GM21723 (cell line): ENCODE measurements around the gene ABCC1.
"Not testable (repeated sequence)": the region's sequence is repeated elsewhere in the genome, so short reads cannot be mapped to it uniquely, and the experiment has no call there.

Experiments used
- ATAC-seq: cut with Tn5 transposase; IDR thresholded peaks from one replicate; pipeline ENCODE4 v1.9.1; 2021; ENCODE audit warnings: mild to moderate bottlenecking, moderate library complexity; ENCODE audit not compliant: unreplicated experiment

Gene ABCC1

DNA sequence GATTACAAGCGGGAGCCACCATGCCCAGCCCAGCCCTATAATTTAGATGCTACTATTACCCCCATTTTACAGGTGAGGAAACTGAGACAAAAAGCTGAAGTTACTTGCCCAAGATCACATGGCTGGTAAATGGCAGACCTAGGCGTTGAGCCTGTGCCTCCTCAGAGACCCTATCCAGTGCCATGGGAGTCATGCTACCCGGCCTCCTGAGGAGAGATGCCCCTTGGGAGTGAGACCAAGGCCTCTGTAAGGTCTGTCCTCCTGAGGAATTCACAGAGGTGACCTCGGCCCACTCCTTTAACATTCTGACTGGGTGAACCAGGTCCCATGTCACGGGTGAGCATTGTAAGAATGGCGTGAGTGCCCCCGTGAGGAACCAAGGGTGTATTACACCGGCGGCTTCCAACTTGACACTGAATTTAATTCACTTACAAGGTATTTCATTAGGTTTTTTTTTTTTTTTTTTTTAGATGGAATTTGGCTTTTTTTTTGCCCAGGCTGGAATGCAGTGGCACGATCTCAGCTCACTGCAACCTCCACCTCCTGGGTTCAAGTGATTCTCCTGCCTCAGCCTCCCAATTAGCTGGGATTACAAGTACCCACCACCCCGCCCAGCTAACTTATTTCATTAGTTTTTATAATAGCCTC lies 178.2 kb downstream of the ABCC1 start:
- no peak for ATAC-seq

DNA sequence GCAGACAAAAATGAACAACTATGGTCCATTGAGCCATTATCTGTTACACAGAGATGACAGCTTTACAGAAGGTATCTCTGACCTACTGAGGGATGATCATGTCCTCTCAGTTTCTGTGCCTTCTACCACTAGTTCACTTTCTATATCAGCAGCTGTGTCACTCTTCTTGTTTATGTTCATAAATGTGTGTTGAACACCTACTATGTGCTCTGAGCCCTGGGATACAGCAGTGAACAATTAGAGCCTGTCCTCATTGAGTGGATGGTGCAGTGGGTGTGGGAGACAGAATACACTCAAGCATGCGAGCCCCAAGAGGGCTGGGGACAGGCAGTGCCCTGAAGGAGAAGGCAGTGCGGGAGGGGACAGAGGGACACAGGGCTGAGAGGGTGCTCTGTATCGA lies 181.8 kb downstream of the ABCC1 start:
- ATAC-seq, result no peak

DNA sequence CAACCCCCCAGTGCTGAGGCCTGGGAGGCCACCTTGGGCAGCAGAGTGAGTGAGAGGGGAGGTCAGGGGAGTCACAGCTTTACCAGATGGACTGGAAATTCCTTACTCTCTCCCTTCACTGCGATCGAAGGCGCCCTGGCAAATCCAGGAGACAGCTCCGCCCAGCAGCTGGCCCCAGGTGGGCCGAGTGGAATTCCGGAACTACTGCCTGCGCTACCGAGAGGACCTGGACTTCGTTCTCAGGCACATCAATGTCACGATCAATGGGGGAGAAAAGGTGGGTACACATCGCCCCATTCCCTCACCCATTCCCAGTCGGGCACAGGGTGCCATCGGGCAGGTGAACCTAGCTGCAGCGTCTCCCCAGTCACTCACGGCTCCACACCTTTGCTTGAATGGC lies 182.2 kb downstream of the ABCC1 start:
- ATAC-seq, result no peak

DNA sequence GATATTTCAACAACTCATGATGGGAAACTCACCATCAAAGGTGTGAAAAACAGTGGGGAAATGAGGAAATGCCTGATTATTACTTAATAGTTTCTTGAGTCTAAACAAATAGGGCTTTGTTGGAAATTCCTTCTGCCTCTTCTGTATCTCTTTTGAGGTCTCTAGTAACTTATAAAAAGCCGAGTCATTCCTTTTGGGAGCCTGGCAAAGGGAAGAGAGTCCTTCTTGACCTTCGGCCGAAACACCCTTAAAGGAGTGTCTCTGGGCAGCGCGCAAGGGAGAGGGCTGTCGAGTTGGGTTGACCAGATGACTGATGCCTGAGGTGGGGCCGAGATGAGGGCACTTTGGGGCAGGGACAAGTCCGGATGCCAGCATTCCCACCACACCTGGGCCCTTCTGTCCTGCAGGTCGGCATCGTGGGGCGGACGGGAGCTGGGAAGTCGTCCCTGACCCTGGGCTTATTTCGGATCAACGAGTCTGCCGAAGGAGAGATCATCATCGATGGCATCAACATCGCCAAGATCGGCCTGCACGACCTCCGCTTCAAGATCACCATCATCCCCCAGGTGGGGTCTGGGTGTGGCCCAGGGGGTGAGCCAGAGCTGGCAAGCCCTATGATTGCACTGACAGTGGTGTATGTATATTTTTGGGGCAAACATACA lies 184.7 kb downstream of the ABCC1 start:
- no peak for ATAC-seq

DNA sequence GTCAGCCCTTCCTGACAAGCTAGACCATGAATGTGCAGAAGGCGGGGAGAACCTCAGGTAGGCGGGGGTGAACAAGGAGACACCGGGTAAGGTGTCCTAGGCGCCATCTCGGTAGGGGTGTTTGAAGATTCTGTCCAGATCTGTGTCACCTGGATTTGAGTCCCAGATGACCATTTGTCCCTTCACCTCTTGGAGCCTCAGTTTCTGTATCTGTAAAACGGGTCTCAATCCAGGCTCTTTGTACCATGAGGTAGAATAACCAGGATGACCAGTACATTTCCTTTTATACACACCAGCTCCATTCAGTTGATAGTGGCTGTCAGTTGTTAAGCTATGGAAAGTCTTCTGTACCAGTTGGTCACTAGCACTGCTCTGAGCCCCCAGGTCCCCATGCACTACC lies 187.2 kb downstream of the ABCC1 start:
- no peak for ATAC-seq

DNA sequence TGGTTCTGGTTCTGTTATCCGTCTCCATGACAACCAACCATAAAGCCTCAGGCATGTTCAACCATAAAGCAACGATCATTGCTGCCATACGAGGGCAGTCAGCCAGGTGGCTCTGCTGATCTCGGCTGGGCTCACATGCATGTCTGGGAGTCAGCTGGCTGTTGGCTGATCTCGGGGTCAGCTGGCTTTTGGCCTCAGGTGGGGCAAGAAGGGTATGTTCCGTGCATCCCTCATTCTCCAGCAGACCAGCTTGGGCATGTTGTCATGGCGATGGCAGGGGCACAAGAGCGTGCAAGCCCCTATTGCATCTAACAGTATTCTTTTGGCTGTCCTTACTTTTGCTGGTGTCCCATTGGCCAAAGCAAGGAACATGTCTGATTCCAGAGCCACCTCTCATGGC lies 187.7 kb downstream of the ABCC1 start:
- ATAC-seq, result no peak

DNA sequence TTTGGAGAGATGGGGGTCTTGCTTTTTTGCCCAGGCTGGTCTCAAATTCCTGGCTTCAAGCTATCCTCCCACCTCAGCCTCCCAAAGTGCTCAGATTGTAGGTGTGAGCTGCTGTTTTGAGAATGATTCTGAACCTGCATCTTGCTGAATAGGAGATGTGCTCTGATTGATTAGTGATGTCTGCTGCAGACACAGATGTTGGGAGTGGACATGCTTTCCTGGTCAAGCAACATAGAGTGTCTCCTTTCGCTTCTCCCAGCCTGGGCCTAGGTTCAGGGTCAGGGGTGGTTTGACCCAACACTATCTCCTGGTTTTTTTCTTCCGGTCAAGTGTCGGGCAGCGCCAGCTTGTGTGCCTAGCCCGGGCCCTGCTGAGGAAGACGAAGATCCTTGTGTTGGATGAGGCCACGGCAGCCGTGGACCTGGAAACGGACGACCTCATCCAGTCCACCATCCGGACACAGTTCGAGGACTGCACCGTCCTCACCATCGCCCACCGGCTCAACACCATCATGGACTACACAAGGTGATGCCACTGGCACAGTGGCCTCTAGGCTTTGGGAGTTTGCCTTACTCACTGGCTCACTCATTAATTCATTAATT lies 188.7 kb downstream of the ABCC1 start:
- no peak for ATAC-seq

DNA sequence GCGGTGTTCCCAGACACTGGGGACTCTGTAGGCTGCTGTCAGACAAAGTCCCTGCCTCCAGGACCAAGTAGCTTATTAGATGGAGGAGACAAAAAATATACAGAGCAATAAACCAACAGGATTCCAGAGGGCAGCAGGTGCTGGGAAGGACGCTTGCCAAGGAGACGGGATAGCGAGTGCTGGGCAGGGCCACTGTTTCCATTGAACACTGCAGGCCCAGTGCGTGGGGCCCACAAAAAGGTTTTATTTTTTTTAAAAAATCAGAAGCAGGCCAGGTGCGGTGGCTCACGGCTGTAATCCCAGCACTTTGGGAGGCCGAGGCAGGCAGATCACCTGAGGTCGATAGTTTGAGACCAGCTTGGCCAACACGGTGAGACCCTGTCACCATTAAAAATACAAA lies 189.6 kb downstream of the ABCC1 start:
- ATAC-seq, result no peak

DNA sequence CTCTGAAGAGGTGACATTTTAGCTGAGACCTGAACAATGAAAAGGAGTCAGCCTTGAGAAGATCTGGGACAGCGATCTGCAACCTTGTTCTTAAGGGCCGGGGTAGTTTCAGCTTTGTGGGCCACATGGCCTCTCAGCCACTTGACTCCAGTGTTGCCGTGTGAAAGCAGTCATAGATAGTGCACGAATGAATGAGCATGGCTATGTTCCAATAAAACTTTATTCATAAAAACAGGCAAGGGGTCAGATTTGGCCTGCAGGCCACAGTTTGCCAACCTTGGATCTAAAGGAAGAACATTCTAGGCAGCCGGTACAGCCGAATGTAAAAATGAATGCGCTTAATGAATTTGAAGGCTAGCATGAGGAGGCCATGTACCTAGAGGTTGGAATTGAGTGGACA lies 190.4 kb downstream of the ABCC1 start:
- ATAC-seq, result no peak

DNA sequence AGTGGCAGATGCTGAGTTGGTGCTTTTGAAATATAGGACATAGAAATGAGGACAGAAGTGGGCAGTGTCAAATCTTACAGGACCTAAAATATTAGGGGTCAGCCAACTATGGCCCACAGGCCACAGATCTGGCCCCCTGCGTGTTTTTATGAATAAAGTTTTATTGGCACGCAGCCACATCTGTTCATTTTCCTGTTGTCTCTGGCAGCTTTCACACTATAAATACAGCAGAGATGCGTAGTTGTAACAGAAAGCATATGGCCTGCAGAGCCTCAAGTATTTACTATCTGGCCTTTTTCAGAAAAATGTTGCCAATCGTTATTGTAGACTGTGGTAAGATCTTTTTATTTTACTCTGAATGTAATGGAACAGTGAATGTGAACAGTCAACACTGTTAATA lies 191.1 kb downstream of the ABCC1 start:
- ATAC-seq, result no peak

DNA sequence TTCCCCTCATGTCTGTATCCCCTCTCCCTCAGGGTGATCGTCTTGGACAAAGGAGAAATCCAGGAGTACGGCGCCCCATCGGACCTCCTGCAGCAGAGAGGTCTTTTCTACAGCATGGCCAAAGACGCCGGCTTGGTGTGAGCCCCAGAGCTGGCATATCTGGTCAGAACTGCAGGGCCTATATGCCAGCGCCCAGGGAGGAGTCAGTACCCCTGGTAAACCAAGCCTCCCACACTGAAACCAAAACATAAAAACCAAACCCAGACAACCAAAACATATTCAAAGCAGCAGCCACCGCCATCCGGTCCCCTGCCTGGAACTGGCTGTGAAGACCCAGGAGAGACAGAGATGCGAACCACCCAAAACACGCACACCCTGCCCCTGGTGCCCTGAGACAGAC lies 191.7 kb downstream of the ABCC1 start:
- no peak for ATAC-seq

DNA sequence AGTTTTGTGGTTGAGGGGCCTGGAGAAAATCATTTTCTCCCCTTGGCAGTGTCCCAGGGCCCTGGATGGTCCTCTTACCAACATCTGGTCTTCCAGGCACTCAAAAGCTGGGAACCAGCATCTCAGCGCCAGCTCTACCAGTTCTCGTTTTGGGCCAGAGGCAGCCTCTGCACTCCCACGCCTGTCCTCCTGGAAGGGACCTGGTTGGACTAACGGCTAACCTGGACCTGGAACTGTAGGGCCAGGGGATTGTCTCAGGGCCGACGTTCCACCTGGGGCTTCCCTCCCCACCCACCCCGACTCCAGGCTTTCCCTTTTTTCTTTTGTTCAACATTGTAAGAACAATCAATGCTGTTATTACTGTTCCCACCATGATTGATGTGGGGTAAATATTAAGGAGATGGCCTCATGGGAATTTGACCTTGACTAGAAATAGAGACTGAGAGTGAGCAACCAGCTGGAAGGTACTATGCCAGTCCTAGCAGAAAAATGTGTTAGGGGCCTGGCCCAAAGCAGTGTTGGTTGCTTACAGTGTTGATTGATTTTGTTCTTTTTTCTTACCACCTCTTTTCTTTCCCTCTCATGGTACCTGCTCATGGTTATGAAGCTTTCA lies 192.5 kb downstream of the ABCC1 start:
- no peak for ATAC-seq

DNA sequence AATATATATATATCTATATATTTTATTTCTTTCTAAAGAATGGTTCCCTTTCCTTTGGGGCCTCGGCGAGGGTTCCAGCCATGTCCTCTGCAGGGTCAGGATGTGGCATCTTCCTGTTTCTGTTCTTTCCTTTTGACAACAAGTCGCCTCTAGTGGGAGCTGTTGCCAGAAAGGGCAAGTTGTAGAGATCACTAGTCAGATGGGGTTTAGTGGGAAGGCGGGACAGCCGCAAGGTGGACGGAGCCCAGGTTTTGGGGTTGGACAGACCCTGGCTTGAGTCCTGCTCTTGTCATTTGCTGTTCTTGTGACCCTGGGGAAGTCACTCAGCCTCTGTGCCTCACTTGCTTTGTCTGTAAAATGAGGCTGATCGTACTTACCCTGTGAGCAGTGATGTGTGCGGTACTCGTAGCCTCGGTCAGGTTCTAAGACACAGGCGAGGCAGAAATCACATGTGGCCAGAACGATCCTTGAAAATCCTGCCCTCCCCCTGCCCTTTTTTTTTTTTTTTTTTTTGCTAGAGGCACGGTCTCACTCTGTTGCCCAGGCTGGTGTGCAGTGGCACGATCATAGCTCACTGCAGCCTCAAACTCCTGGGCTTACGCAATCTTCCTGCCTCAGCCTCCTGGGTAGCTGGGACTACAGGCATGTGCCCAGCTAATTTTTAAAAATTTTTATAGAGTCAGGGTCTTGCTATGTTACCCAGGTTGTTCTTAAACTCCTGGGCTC lies 193.8 kb downstream of the ABCC1 start:
- ATAC-seq, result no peak

DNA sequence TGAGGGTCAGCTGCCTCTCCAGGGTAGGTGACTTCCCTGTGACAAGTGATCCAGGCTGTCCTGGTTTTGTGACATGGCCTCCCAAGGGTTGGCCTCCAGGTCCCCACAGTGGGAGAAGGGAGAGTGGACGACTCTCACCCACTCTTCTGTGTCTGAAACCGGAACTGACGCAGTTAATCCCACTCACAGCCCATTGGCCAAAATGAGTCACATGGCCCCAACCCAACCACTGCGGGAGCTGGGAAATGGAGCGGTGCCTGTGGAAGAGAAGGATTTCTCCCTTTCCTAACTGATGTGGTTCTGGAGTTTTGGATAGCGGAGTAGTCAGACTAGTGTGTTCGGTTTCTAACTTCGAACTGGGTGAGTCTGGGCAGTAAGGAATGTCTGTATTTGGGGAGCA lies 194.5 kb downstream of the ABCC1 start:
- ATAC-seq, result no peak

DNA sequence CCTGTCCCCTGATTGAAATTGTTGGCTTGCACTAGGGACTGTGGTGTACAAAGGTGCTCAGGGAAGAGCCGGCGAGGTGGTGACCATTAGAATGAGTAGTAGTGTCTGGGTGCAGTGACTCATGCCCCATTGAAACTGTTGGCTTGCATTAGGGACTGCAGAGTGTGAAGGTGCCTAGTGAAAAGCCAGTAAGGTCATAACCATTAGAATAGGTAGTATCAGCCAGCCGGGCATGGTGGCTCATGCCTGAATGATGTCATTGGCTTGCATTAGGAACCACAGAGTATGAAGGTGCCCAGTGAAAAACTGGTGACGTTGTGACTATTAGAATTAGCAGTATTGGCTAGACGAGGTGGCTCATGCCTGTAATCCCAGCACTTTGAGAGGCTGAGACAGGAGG lies 195.0 kb downstream of the ABCC1 start:
- ATAC-seq, result no peak

DNA sequence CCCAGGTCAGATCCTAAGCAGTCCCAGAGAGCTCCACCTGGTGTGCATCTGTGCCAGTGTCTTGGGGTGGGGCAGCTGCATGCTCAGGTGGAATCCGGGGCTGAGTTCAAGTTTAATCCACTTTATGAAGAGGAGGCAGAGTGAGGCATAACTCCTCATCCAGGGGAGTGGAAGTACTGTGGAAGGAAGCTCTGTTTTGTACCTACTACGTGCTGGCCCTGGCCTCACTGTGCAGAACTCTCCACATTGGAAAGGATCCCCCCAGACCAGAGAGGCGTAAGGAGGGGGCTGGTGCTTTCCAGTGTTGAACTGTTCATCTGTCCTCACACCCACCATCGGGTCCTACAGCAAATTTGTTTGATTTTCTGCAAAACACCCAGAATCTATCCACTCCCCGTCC lies 195.9 kb downstream of the ABCC1 start:
- no peak for ATAC-seq

DNA sequence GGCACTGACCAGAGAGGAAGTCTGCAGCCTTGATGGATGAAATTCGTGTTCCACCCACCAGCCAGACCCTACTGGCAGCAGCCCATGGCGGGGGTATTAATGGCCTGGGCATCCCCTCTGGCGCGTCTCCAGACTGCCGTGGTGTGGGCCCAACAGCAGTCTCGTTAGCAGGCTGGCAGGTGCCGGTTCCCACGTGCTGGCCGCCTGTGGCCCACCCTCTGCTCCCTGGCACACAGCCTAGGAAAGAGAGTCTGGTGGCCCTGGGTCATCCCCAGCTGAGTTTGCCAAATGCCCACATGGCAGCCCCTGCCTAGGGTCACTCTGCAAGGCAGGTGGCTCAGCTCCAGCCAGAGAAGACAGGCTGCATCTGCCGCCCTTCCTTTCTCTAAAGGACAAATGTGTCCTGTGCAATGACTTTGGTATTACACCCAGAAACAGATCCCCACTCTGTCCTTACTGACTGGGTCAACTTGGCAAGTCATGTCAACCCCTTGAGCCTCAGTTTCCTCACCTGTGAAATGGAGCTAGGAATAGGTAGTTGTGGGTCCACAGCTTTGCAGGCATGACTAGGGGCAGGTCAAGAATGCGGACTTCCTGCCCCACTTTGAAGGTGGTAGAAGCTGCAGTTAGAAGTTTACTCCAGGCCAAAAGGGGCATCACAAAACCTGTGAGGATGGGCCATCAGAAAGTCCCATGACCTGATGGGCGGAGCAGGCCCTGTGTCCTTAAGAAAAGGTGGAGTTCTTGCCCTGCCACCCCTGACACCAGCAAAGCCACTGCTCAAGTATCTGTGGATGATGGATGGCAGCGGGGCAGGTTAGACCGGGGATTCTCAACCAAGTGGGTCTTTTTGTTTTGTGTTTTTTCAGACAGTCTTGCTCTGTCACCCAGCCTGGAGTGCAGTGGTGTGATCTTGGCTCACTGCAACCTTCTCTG lies 197.2 kb downstream of the ABCC1 start:
- no peak for ATAC-seq

DNA sequence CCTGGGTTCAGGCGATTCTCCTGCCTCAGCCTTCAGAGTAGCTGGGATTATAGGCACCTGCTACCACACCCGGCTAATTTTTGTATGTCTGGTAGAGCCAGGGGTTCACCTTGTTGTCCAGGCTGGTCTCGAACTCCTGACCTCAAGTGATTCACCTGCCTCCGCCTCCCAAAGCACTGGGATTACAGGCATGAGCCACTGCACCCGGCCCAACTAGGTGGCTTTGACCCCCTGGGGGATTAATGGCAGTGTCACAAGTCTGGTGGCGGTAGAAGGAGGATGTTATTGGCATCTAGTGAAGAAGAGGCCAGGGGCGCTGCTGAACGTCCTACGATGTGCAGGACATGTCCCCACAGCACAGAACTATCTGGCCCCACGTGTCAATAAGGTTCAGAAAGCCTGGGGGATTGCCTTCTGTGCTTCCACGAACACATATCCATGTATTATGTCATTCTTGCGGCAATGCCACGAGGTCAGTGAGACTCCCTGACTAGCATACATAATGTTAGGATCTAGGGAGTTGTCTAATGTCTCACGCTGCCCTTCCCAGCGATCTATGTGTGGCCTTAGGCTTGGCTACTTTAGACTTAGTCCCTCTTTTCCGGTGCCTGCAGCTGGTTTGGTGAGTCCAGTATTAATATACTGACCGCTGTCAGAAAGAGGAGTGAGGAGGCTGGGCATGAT lies 198.0 kb downstream of the ABCC1 start:
- ATAC-seq, result no peak

DNA sequence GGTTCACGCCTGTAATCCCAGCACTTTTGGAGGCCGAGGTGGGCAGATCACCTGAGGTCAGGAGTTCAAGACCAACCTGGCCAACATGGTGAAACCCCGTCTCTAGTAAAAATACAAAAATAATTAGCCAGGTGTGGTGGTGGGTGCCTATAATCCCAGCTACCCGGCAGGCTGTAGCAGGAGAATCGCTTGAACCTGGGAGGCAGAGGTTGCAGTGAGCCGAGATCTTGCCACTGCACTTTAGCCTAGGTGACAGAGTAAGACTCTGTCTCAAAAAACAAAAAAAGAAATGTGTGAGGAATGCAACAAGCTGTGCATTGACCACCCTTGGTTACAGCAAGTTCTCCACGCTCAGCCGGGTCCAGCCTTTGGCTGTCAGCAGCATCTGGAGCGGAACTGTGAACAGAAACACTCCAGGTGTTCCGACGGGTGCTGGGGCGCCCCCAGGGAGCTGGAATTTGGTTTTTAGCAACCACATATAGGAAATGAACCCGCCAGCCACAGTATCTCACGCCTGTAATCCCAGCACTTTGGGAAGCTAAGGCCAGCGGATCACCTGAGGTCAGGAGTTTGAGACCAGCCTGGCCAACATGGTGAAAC lies 198.7 kb downstream of the ABCC1 start:
- ATAC-seq, result not testable (repeated sequence)
